SK-N-SH treated with all-trans-retinoic acid at 6 μM for 48 hours (cell line): Measurements from ENCODE around the gene BABAM2.
A peak's percentile ranks its signal among the peaks of the same experiment; 100 is the strongest.

Source experiments
- ATAC-seq: fragments of 200-7000 bp; cut with Tn5 transposase; 3 replicates; pipeline ENCODE4 v1.9.1; 2020; ENCODE audit warnings: mild to moderate bottlenecking, moderate library complexity
- ARNTL ChIP-seq: fragments of 450-650 bp; formaldehyde crosslinking; IDR thresholded peaks from 2 replicates; pipeline ENCODE4 v1.5.0; 2020; ENCODE audit warnings: low read depth, mild to moderate bottlenecking, moderate library complexity, borderline replicate concordance
- BACH2 ChIP-seq: fragments of 250-450 bp; sonication (Bioruptor Pico); IDR thresholded peaks from 2 replicates; pipeline ENCODE4 v1.9.0; 2021; ENCODE audit warnings: mild to moderate bottlenecking, borderline replicate concordance
- CREB5 ChIP-seq: fragments of 250-450 bp; sonication (Bioruptor Pico); IDR thresholded peaks from 2 replicates; pipeline ENCODE4 v1.5.1; 2020; ENCODE audit warnings: low read depth, mild to moderate bottlenecking, moderate library complexity
- CSRNP3 ChIP-seq: fragments of 250-450 bp; sonication (Bioruptor Pico); IDR thresholded peaks from 2 replicates; pipeline ENCODE4 v1.5.1; 2021; ENCODE audit warnings: mild to moderate bottlenecking, moderate library complexity
- ESRRG ChIP-seq: fragments of 250-450 bp; sonication (Bioruptor Pico); IDR thresholded peaks from 2 replicates; pipeline ENCODE4 v1.6.1; 2021; ENCODE audit warnings: mild to moderate bottlenecking
- GLIS3 ChIP-seq: fragments of 250-450 bp; sonication (Bioruptor Pico); IDR thresholded peaks from 2 replicates; pipeline ENCODE4 v1.5.0; 2020; ENCODE audit warnings: mild to moderate bottlenecking, moderate library complexity
- ISL1 ChIP-seq: fragments of 250-450 bp; sonication (Bioruptor Pico); IDR thresholded peaks from 2 replicates; pipeline ENCODE4 v2.1.2; 2022; ENCODE audit warnings: mild to moderate bottlenecking, moderate library complexity
- OSR1 ChIP-seq: fragments of 250-450 bp; sonication (Bioruptor Pico); IDR thresholded peaks from 2 replicates; pipeline ENCODE4 v1.8.0; 2022; ENCODE audit warnings: moderate library complexity, mild to moderate bottlenecking, inconsistent platforms
- POU6F1 ChIP-seq: fragments of 250-450 bp; sonication (Bioruptor Pico); IDR thresholded peaks from 2 replicates; pipeline ENCODE4 v1.8.0; 2021; ENCODE audit warnings: low read depth, mild to moderate bottlenecking, moderate library complexity, borderline replicate concordance
- RARB ChIP-seq: fragments of 250-450 bp; sonication (Bioruptor Pico); IDR thresholded peaks from 2 replicates; pipeline ENCODE4 v1.8.0; 2021; ENCODE audit warnings: mild to moderate bottlenecking, moderate library complexity
- TCF4 ChIP-seq: fragments of 250-450 bp; sonication (Bioruptor Pico); IDR thresholded peaks from 2 replicates; pipeline ENCODE4 v1.8.0; 2021; ENCODE audit warnings: mild to moderate bottlenecking, moderate library complexity, borderline replicate concordance
- TOX ChIP-seq: fragments of 250-450 bp; sonication (Bioruptor Pico); IDR thresholded peaks from 2 replicates; pipeline ENCODE4 v1.8.0; 2021; ENCODE audit warnings: mild to moderate bottlenecking, moderate library complexity, borderline replicate concordance
- ZC3H10 ChIP-seq: fragments of 250-450 bp; sonication (Bioruptor Pico); IDR thresholded peaks from 2 replicates; pipeline ENCODE4 v1.5.1; 2021; ENCODE audit warnings: mild to moderate bottlenecking, moderate library complexity
- ZFP3 ChIP-seq: fragments of 250-450 bp; sonication (Bioruptor Pico); IDR thresholded peaks from 2 replicates; pipeline ENCODE4 v1.5.0; 2020; ENCODE audit warnings: mild to moderate bottlenecking, moderate library complexity
- ZFP30 ChIP-seq: fragments of 450-650 bp; formaldehyde crosslinking; IDR thresholded peaks from 2 replicates; pipeline ENCODE4 v1.5.0; 2022; ENCODE audit warnings: mild to moderate bottlenecking, moderate library complexity
- ZNF565 ChIP-seq: fragments of 450-650 bp; formaldehyde crosslinking; conservative IDR thresholded peaks from 2 replicates; pipeline ENCODE4 v1.5.0; 2020; ENCODE audit warnings: low read depth, mild to moderate bottlenecking, moderate library complexity
- ZNF70 ChIP-seq: fragments of 450-650 bp; formaldehyde crosslinking; IDR thresholded peaks from 2 replicates; pipeline ENCODE4 v1.5.0; 2020; ENCODE audit warnings: mild to moderate bottlenecking, moderate library complexity
- ZNF8 ChIP-seq: fragments of 450-650 bp; formaldehyde crosslinking; IDR thresholded peaks from 2 replicates; pipeline ENCODE4 v1.5.0; 2020; ENCODE audit warnings: mild to moderate bottlenecking, moderate library complexity
- TF ChIP-seq, protein P1 (sequence below): fragments of 250-450 bp; sonication (Bioruptor Pico); IDR thresholded peaks from 2 replicates; pipeline ENCODE4 v1.5.0; 2020; ENCODE audit warnings: mild to moderate bottlenecking, moderate library complexity
- TF ChIP-seq, protein P2 (sequence below): fragments of 250-450 bp; sonication (Bioruptor Pico); IDR thresholded peaks from 2 replicates; pipeline ENCODE4 v1.8.0; 2020; ENCODE audit warnings: mild to moderate bottlenecking, moderate library complexity, borderline replicate concordance

The BABAM2 gene

DNA sequence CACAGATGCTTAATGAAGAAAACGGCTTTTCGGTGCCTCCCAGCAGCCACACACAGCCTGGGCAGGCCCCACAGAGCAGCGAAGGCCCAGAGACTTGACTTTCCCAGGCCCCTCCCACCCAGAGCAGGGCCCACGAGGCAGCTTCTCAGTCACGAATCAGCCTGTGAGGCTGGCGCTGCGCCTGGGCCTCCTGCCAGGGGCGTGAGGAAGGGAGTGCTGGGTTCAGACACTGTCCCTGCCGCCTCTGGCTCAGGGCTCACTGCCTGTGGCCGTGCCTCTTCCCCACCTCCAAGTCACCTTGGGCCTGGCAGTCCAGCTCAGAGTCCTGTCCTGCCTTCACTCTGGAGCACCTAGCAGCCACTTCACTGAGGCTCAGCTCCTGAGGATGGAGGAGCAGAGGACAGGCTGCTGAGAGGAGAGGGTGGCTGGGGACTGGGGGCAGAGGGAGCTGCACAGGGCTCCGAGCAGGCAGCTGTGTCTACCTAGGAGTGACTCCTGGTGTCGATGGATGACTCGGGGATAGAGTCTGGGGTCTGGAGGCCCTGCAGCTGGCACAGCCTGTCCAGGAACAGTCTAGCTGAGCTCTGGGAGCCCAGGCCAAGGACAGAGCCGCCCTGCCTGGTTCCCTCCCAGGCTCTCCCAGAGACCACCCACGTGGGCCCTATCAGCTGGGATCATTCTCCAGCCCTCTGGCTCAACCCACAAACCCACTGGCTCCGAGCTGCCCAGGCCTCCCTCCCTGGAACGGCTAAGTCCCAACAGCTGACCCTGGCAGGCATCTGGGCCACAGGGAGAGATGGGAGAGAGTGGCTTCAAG is 465.8 kb downstream of the BABAM2 start:
- TF ChIP-seq ZNF70 (CRISPR knock-in tag) (no peak), ZNF565 (peak; percentile 59; the same call in 1 of the 2 replicates), ZFP3 (CRISPR knock-in tag) (peak; percentile 26; the same call in 1 of the 2 replicates), CREB5 (CRISPR knock-in tag) (no peak), ZFP30 (CRISPR knock-in tag) (no peak), ZC3H10 (no peak), OSR1 (no peak)
- ATAC-seq, result peak; percentile 82

- ATAC-seq, result peak; percentile 1; the same call in 1 of the 3 replicates
Observed at GRCh38 chr2:28357055-28357454, 466.5 kb downstream of the BABAM2 start.

GRCh38 chr2:28357948-28358667 is 467.6 kb downstream of the BABAM2 start:
- no peak for ATAC-seq
- TF ChIP-seq ZC3H10, result no peak
- TF ChIP-seq RARB (CRISPR knock-in tag), result no peak
- TF ChIP-seq POU6F1, result no peak
- no peak for TF ChIP-seq ZNF70 (CRISPR knock-in tag)
- TF ChIP-seq ARNTL (CRISPR knock-in tag), result no peak

More at GRCh38 chr2:28357055-28357454, 466.5 kb downstream of the BABAM2 start:
- no peak for TF ChIP-seq ARNTL (CRISPR knock-in tag)
- TF ChIP-seq ZC3H10, result no peak
- TF ChIP-seq TOX (CRISPR knock-in tag), result no peak
- no peak for TF ChIP-seq ZNF8 (CRISPR knock-in tag)
- TF ChIP-seq CSRNP3 (CRISPR knock-in tag), result no peak
- TF ChIP-seq ZNF70 (CRISPR knock-in tag), result no peak
- no peak for TF ChIP-seq CREB5 (CRISPR knock-in tag)
- TF ChIP-seq ESRRG, result no peak

- ATAC-seq, result no peak
- TF ChIP-seq GLIS3 (CRISPR knock-in tag) (no peak), ISL1 (no peak), POU6F1 (no peak), ZNF70 (CRISPR knock-in tag) (no peak), ZNF8 (CRISPR knock-in tag) (no peak), TOX (CRISPR knock-in tag) (no peak), ARNTL (CRISPR knock-in tag) (no peak), BACH2 (CRISPR knock-in tag) (no peak), TCF4 (CRISPR knock-in tag) (no peak)
- TF ChIP-seq, protein P1, sequence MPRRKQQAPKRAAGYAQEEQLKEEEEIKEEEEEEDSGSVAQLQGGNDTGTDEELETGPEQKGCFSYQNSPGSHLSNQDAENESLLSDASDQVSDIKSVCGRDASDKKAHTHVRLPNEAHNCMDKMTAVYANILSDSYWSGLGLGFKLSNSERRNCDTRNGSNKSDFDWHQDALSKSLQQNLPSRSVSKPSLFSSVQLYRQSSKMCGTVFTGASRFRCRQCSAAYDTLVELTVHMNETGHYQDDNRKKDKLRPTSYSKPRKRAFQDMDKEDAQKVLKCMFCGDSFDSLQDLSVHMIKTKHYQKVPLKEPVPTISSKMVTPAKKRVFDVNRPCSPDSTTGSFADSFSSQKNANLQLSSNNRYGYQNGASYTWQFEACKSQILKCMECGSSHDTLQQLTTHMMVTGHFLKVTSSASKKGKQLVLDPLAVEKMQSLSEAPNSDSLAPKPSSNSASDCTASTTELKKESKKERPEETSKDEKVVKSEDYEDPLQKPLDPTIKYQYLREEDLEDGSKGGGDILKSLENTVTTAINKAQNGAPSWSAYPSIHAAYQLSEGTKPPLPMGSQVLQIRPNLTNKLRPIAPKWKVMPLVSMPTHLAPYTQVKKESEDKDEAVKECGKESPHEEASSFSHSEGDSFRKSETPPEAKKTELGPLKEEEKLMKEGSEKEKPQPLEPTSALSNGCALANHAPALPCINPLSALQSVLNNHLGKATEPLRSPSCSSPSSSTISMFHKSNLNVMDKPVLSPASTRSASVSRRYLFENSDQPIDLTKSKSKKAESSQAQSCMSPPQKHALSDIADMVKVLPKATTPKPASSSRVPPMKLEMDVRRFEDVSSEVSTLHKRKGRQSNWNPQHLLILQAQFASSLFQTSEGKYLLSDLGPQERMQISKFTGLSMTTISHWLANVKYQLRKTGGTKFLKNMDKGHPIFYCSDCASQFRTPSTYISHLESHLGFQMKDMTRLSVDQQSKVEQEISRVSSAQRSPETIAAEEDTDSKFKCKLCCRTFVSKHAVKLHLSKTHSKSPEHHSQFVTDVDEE (CRISPR knock-in tag), result no peak
- TF ChIP-seq, protein P2, sequence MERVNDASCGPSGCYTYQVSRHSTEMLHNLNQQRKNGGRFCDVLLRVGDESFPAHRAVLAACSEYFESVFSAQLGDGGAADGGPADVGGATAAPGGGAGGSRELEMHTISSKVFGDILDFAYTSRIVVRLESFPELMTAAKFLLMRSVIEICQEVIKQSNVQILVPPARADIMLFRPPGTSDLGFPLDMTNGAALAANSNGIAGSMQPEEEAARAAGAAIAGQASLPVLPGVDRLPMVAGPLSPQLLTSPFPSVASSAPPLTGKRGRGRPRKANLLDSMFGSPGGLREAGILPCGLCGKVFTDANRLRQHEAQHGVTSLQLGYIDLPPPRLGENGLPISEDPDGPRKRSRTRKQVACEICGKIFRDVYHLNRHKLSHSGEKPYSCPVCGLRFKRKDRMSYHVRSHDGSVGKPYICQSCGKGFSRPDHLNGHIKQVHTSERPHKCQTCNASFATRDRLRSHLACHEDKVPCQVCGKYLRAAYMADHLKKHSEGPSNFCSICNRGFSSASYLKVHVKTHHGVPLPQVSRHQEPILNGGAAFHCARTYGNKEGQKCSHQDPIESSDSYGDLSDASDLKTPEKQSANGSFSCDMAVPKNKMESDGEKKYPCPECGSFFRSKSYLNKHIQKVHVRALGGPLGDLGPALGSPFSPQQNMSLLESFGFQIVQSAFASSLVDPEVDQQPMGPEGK, result no peak
Observed at GRCh38 chr2:28358668-28359201, 468.2 kb downstream of the BABAM2 start.
